T-cell (primary cell): ENCODE results near the gene AKAP6. TPM values are rescaled to one million over a fixed set of nuclear protein-coding genes. Genes with fewer than 3 reads are reported as not detected.

Experiments
- ATAC-seq, 4 experiments: fragments of 200-7000 bp in 3 of 4; fragments of 150-1000 bp in 1 of 4; cut with Tn5 transposase; replicated peaks in 1 of 4; 1 replicate in 3 of 4; 2 replicates in 1 of 4; pipeline ENCODE4 v1.10.0; 2021; ENCODE audit warnings: moderate library complexity in 3 of 4, mild to moderate bottlenecking in 2 of 4, moderate number of reproducible peaks in 1 of 4
- CTCF ChIA-PET, 2 donors: fragments of 300-600 bp; sonication (Branson Sonifier 250); formaldehyde crosslinking; loops; one replicate each; lab custom pipeline; 2022; ENCODE audit warnings: antibody characterized with exemption in 2 of 2; lab: Charles Lee
- POLR2A ChIA-PET, 2 donors: fragments of 300-600 bp; sonication (Branson Sonifier 250); formaldehyde crosslinking; loops; one replicate each; lab custom pipeline; 2022; ENCODE audit warnings: antibody characterized with exemption in 2 of 2; lab: Charles Lee
- DNase-seq, 35 experiments: peaks; one replicate each; pipeline versions ENCODE4 v3.0.0 to v3.0.0-alpha.2; 2013 to 2023
- H3K27ac ChIP-seq: one replicate; pipeline ENCODE4 v1.5.1; 2013; ENCODE audit warnings: low read length
- H3K27me3 ChIP-seq, 2 experiments: replicated peaks in 1 of 2; 1 replicate in 1 of 2; 2 replicates in 1 of 2; pipeline versions ENCODE4 v1.6.1 to v1.7.0; 2013; ENCODE audit warnings: low read length in 1 of 2, mixed read lengths in 1 of 2; ENCODE audit not compliant: control insufficient read depth in 2 of 2, insufficient read depth in 2 of 2; ENCODE audit errors: extremely low read depth in 1 of 2
- H3K36me3 ChIP-seq, 2 donors: 1 replicate in 1 of 2; 2 replicates in 1 of 2; pipeline versions ENCODE4 v1.6.1 to v1.7.0; 2013; ENCODE audit warnings: low read length in 1 of 2; ENCODE audit not compliant: control insufficient read depth in 2 of 2, insufficient read depth in 1 of 2; ENCODE audit errors: extremely low read depth in 1 of 2
- H3K4me1 ChIP-seq, 2 experiments: 1 replicate in 1 of 2; 2 replicates in 1 of 2; pipeline versions ENCODE4 v1.6.1 to v1.7.0; 2013; ENCODE audit warnings: low read length in 2 of 2, mixed read lengths in 1 of 2; ENCODE audit not compliant: insufficient read depth in 2 of 2, control insufficient read depth in 1 of 2; ENCODE audit errors: extremely low read depth in 1 of 2
- H3K4me3 ChIP-seq, 2 donors: 1 replicate in 1 of 2; 2 replicates in 1 of 2; pipeline versions ENCODE4 v1.5.1 to v1.7.0; 2013; ENCODE audit warnings: mild to moderate bottlenecking in 2 of 2, low read length in 1 of 2, moderate library complexity in 1 of 2; ENCODE audit not compliant: control insufficient read depth in 1 of 2; ENCODE audit errors: extremely low read depth in 1 of 2
- H3K9me3 ChIP-seq: 2 replicates; pipeline ENCODE4 v1.7.0; 2013
- H3K27ac Mint-ChIP-seq, 2 donors: one replicate each; pipeline ENCODE4 v1.8.0; 2020 to 2021; ENCODE audit warnings: mild to moderate bottlenecking in 2 of 2, mixed read lengths in 2 of 2
- H3K27me3 Mint-ChIP-seq, 2 donors: one replicate each; pipeline ENCODE4 v1.8.0; 2021 to 2022; ENCODE audit warnings: mixed read lengths in 2 of 2
- H3K36me3 Mint-ChIP-seq: one replicate; pipeline ENCODE4 v1.8.0; 2021; ENCODE audit warnings: mixed read lengths
- H3K4me1 Mint-ChIP-seq, 3 donors: one replicate each; pipeline ENCODE4 v1.8.0; 2020 to 2022; ENCODE audit warnings: mixed read lengths in 3 of 3, mild to moderate bottlenecking in 1 of 3
- H3K4me3 Mint-ChIP-seq, 3 donors: one replicate each; pipeline ENCODE4 v1.8.0; 2020 to 2022; ENCODE audit warnings: mild to moderate bottlenecking in 3 of 3, mixed read lengths in 3 of 3, moderate library complexity in 3 of 3
- H3K9me3 Mint-ChIP-seq, 3 donors: one replicate each; pipeline ENCODE4 v1.8.0; 2020 to 2022; ENCODE audit warnings: mixed read lengths in 3 of 3
- WGBS: methylation state at CpG from one replicate; pipeline ENCODE4 v1.1.5; 2013; ENCODE audit warnings: missing lambda C conversion rate; ENCODE audit not compliant: insufficient coverage; 5-methylcytosine and 5-hydroxymethylcytosine counted together
- total RNA-seq, 35 experiments: library from RNA in 6 of 35; stranded (reverse) in 6 of 35; fragments of 120-200 nt in 1 of 35; gene quantifications; one replicate each; pipeline versions ENCODE4 v1.2.1 to v1.2.4 and lab custom pipeline; 2013 to 2026

Gene AKAP6
- total RNA-seq, 5 donors from 2014 or later (not counting 1 experiment from before 2014, with no cell fraction given), result 1.7 to 6.6 (median 2.6) TPM

DNA sequence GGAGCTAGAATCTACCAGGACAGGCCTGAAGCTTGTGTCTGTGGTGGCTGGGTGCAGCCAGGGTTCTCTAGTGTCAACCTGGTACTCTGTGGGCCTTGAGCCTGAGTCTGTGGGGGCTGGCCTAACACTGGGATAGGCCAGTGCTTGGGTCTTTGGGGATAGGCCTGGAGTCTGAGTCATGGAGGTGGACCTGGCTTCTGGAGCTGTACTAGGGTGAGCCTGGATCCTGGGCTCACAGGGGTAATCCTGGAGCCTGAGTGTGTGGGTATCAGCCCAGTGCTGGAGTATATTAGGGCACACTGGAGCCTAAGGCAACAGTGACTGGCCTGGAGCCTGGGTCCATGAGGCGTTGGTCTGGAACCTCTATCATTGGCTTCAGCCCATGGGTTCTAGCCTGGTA is 427.1 kb downstream of the AKAP6 start:
- Mint-ChIP-seq H3K27ac (no peak overlapping the region), H3K36me3 (no peaks in the 10 kb centered on the region), H3K4me1 (no peaks in the 10 kb centered on the region), H3K27me3 (peaks cover 0 to 3% of the 10 kb centered on the region in 2 donors), H3K9me3 (peaks cover 11 to 36% (median 27%) of the 10 kb centered on the region in 3 donors), H3K4me3 (no peak overlapping the region)
- H3K36me3 ChIP-seq, result no peaks in the 10 kb centered on the region
- CTCF ChIA-PET, result no interaction called here
- H3K27ac ChIP-seq, result no peak overlapping the region
- H3K4me3 ChIP-seq, result no peak overlapping the region
- H3K27me3 ChIP-seq, result peaks cover 0 to 9% of the 10 kb centered on the region in 2 experiments
- no peaks in the 10 kb centered on the region for H3K4me1 ChIP-seq
- ATAC-seq (no peak), DNase-seq (no peak)
- 84% methylated on average over 1 of the region's 1 CpG for WGBS
- peaks cover 3% of the 10 kb centered on the region for H3K9me3 ChIP-seq
- POLR2A ChIA-PET, result no interaction called here

DNA sequence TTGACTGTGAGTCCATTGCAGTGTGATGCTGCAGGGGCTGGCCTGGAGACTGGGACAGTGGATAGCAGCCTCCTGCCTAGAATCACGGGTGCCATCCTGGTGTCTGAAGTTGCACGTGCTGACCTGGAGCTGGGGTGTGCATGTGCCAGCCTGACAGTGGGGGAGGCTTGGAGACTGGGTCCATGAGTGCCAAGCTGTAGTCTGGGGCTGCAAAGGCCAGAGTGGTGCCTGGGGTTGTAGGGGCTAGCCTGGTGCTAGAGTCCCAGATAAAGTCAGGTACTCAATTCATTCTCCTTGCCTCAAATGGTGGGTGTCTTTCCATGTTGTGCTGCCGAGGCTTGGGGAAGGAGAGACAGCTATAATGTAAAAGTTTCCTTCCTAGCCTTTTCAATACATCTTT is 427.7 kb downstream of the AKAP6 start:
- 55% methylated on average over 2 of the region's 3 CpGs for WGBS
- Mint-ChIP-seq H3K27me3 (peaks cover 0 to 3% of the 10 kb centered on the region in 2 donors), H3K4me1 (no peaks in the 10 kb centered on the region), H3K9me3 (peaks cover 11 to 36% (median 27%) of the 10 kb centered on the region in 3 donors), H3K4me3 (no peak overlapping the region), H3K36me3 (no peaks in the 10 kb centered on the region), H3K27ac (no peak overlapping the region)
- H3K4me1 ChIP-seq, result no peaks in the 10 kb centered on the region
- H3K36me3 ChIP-seq, result no peaks in the 10 kb centered on the region
- ChIA-PET CTCF (no interaction called here), POLR2A (no interaction called here)
- DNase-seq, result no peak
- H3K27me3 ChIP-seq, result peaks cover 0 to 9% of the 10 kb centered on the region in 2 experiments
- H3K9me3 ChIP-seq, result peaks cover 3% of the 10 kb centered on the region
- H3K27ac ChIP-seq, result no peak overlapping the region
- no peak for ATAC-seq
- H3K4me3 ChIP-seq, result no peak overlapping the region

DNA sequence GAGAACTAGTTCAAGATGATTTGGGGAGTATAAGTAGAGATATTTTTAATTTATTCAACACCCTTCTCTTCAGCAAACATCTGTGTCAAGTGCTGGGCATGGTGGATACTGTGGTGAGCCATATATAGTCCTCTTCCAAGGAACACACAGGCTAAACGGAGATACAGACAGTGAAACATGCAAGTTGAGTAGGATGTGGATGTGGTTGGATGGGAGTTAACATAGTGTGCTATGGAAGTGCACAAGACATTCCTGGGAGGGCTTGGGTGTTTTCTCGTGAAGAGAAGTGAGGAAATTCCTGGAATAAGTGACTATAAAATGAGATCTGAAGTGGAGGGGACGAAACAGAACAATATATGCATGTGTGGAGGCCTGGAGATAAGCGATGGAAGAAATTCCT is 428.5 kb downstream of the AKAP6 start:
- H3K27me3 Mint-ChIP-seq, result peaks cover 0 to 3% of the 10 kb centered on the region in 2 donors
- no peak for DNase-seq
- Histone ChIP-seq H3K27me3 (peaks cover 0 to 9% of the 10 kb centered on the region in 2 experiments), H3K4me1 (no peaks in the 10 kb centered on the region), H3K27ac (no peak overlapping the region), H3K36me3 (no peaks in the 10 kb centered on the region), H3K4me3 (no peak overlapping the region), H3K9me3 (peaks cover 3% of the 10 kb centered on the region)
- no peak overlapping the region for H3K4me3 Mint-ChIP-seq
- no peak for ATAC-seq
- H3K36me3 Mint-ChIP-seq, result no peaks in the 10 kb centered on the region
- CTCF ChIA-PET, result no interaction called here
- no peak overlapping the region for H3K27ac Mint-ChIP-seq
- POLR2A ChIA-PET, result no interaction called here
- H3K4me1 Mint-ChIP-seq, result no peaks in the 10 kb centered on the region
- H3K9me3 Mint-ChIP-seq, result peaks cover 11 to 36% (median 27%) of the 10 kb centered on the region in 3 donors
- WGBS, result 75% methylated on average over 3 of the region's 4 CpGs

DNA sequence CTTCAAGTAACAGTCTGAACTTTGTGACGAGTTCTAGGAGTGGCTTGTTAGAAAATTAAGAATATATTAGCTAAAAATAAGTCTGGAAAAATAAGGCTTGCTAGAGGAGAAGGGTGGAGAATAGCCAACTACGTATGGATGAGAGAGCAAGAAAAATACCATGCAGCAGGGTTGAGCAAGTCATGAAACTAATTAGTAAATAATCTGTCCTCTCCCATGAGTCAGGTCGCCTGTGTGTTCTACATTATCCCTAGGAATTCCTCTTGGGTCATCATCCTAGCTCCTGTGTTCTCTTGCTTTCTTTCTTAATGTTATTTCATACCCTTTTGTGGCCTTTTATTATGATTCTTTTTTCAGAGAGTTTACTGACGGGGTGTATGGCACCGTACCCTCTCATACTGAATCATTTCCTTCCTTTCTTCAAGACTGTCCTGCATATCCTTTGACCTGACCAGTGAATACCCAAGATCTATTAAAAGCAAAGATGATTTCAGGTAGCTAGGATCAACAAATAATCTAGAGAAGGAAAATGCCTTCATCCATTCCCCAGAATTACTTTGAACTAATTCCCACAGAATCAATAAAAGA is 432.4 kb downstream of the AKAP6 start:
- DNase-seq (no peak), ATAC-seq (no peak)
- H3K9me3 Mint-ChIP-seq, result peaks cover 5 to 14% (median 9%) of the 10 kb centered on the region in 3 donors
- Histone ChIP-seq H3K27me3 (peaks cover 0 to 4% of the 10 kb centered on the region in 2 experiments), H3K4me3 (no peak overlapping the region), H3K4me1 (no peaks in the 10 kb centered on the region), H3K27ac (no peak overlapping the region), H3K36me3 (no peaks in the 10 kb centered on the region), H3K9me3 (no peaks in the 10 kb centered on the region)
- H3K36me3 Mint-ChIP-seq, result no peaks in the 10 kb centered on the region
- ChIA-PET POLR2A (no interaction called here), CTCF (no interaction called here)
- H3K27me3 Mint-ChIP-seq, result peaks cover 0 to 3% of the 10 kb centered on the region in 2 donors
- no CpG with 5 or more reads among the region's 5 CpGs for WGBS
- no peak overlapping the region for H3K27ac Mint-ChIP-seq
- H3K4me1 Mint-ChIP-seq, result no peaks in the 10 kb centered on the region
- H3K4me3 Mint-ChIP-seq, result no peak overlapping the region

DNA sequence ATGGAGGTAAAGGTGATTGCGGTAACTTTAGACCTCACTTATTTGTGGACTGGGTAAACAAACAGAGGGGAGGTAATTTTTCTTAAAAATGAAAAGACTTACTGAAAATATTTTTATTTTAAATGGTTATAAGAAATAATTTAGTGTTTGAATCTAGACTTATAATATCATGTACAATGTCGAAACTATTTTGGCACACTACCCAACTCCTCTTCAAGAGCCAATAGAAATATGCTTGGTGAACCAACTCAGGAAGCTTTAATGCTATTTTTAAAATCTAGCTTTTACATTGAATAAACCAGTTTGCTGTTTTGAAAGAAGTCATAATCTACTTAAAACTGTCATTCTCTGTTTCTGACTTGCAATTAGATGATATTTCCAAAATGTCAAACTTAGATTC is 433.8 kb downstream of the AKAP6 start:
- H3K27me3 ChIP-seq, result no peaks in the 10 kb centered on the region
- H3K4me1 ChIP-seq, result no peaks in the 10 kb centered on the region
- no CpG with 5 or more reads among the region's 2 CpGs for WGBS
- no peaks in the 10 kb centered on the region for H3K36me3 ChIP-seq
- Mint-ChIP-seq H3K4me1 (no peaks in the 10 kb centered on the region), H3K9me3 (peaks cover 0 to 4% (median 2%) of the 10 kb centered on the region in 3 donors), H3K27me3 (no peaks in the 10 kb centered on the region), H3K4me3 (no peak overlapping the region), H3K36me3 (no peaks in the 10 kb centered on the region), H3K27ac (no peak overlapping the region)
- H3K27ac ChIP-seq, result no peak overlapping the region
- ChIA-PET POLR2A (no interaction called here), CTCF (no interaction called here)
- H3K4me3 ChIP-seq, result no peak overlapping the region
- no peak for DNase-seq
- H3K9me3 ChIP-seq, result no peaks in the 10 kb centered on the region
- no peak for ATAC-seq

DNA sequence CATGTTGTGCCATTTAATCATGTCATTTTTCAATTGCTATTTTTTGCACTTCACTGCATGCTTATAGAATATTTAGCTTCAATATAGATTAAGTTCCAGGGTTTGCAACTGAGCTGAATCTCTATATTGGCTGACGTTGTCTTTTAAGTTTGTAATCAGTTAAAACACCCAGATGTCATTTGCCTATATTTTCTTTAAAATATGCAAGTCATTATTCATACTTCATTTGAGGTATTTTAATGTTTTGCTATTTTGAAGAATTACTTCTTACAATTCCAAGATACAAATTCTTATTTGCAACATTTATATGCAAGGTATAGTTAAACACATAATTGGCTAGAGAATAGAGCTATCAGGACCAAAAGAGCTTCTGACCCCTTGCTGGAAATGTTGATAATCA is 434.6 kb downstream of the AKAP6 start:
- H3K4me3 ChIP-seq, result no peak overlapping the region
- ATAC-seq (no peak), DNase-seq (no peak)
- no CpG with 5 or more reads among the region's 1 CpG for WGBS
- H3K4me1 Mint-ChIP-seq, result no peaks in the 10 kb centered on the region
- H3K36me3 ChIP-seq, result no peaks in the 10 kb centered on the region
- ChIA-PET POLR2A (no interaction called here), CTCF (no interaction called here)
- H3K27me3 ChIP-seq, result no peaks in the 10 kb centered on the region
- no peak overlapping the region for H3K27ac Mint-ChIP-seq
- no peak overlapping the region for H3K27ac ChIP-seq
- H3K36me3 Mint-ChIP-seq, result no peaks in the 10 kb centered on the region
- H3K9me3 Mint-ChIP-seq, result peaks cover 0 to 4% (median 2%) of the 10 kb centered on the region in 3 donors
- no peak overlapping the region for H3K4me3 Mint-ChIP-seq
- H3K27me3 Mint-ChIP-seq, result no peaks in the 10 kb centered on the region
- H3K4me1 ChIP-seq, result no peaks in the 10 kb centered on the region
- H3K9me3 ChIP-seq, result no peaks in the 10 kb centered on the region

DNA sequence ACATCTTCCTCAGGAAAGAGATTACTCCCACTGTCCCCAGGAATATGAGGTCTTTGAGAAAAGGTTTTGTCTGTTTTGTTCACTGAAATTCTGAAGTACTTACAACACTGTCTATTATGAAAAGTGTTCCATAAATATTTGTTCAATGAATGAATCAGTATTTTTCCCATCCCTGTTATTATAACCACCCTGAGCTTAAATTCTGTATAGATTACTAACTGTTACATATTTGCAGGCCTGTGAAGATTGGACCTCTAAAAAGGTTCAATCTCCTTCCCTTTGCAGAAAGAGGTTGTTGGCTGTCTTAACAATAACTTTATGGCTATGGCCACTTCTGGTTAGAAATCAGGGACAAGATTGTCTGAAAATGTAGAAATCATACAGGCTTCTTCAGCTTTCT is 435.0 kb downstream of the AKAP6 start:
- no peaks in the 10 kb centered on the region for H3K4me1 Mint-ChIP-seq
- H3K36me3 Mint-ChIP-seq, result no peaks in the 10 kb centered on the region
- Histone ChIP-seq H3K27ac (no peak overlapping the region), H3K27me3 (no peaks in the 10 kb centered on the region), H3K4me1 (no peaks in the 10 kb centered on the region), H3K36me3 (no peaks in the 10 kb centered on the region), H3K9me3 (no peaks in the 10 kb centered on the region), H3K4me3 (no peak overlapping the region)
- no peak overlapping the region for H3K4me3 Mint-ChIP-seq
- no peak for ATAC-seq
- no peak for DNase-seq
- peaks cover 0 to 4% (median 2%) of the 10 kb centered on the region in 3 donors for H3K9me3 Mint-ChIP-seq
- H3K27me3 Mint-ChIP-seq, result no peaks in the 10 kb centered on the region
- ChIA-PET POLR2A (no interaction called here), CTCF (no interaction called here)
- no peak overlapping the region for H3K27ac Mint-ChIP-seq
